HL-60 (cell line): Measurements from ENCODE around the gene SKAP2.

Source experiments
- TF ChIP-seq, protein P1 (sequence below): IDR thresholded peaks from one replicate; pipeline ENCODE4 v1.5.1; 2011; ENCODE audit warnings: low read length, control low read depth, inconsistent platforms; ENCODE audit not compliant: insufficient read depth
- TF ChIP-seq, protein P2 (sequence below): IDR thresholded peaks from 2 replicates; pipeline ENCODE4 v1.6.1; 2012; ENCODE audit warnings: low read depth; ENCODE audit not compliant: insufficient replicate concordance

DNA sequence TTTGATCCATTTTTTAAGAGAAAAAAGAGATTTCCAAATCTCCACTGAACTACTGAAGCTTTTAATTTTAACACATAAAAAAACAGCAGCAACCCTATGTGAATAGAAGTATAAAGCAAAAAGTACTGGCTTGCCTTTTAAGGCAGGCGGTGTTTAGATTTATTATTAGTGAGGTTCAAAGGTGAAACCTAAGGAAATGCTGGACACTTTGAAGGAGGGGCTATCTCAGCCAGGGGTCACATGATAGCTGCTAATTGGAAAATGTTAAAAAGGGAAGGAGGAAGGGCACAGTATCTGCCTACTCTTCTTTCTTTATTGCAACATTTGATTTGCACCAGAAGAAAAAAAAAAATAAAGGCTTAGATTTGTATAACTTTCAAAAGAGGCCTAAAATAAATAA lies 183.8 kb downstream of the SKAP2 start:
- TF ChIP-seq, protein P1, sequence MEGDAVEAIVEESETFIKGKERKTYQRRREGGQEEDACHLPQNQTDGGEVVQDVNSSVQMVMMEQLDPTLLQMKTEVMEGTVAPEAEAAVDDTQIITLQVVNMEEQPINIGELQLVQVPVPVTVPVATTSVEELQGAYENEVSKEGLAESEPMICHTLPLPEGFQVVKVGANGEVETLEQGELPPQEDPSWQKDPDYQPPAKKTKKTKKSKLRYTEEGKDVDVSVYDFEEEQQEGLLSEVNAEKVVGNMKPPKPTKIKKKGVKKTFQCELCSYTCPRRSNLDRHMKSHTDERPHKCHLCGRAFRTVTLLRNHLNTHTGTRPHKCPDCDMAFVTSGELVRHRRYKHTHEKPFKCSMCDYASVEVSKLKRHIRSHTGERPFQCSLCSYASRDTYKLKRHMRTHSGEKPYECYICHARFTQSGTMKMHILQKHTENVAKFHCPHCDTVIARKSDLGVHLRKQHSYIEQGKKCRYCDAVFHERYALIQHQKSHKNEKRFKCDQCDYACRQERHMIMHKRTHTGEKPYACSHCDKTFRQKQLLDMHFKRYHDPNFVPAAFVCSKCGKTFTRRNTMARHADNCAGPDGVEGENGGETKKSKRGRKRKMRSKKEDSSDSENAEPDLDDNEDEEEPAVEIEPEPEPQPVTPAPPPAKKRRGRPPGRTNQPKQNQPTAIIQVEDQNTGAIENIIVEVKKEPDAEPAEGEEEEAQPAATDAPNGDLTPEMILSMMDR, result no peak
- TF ChIP-seq, protein P2, sequence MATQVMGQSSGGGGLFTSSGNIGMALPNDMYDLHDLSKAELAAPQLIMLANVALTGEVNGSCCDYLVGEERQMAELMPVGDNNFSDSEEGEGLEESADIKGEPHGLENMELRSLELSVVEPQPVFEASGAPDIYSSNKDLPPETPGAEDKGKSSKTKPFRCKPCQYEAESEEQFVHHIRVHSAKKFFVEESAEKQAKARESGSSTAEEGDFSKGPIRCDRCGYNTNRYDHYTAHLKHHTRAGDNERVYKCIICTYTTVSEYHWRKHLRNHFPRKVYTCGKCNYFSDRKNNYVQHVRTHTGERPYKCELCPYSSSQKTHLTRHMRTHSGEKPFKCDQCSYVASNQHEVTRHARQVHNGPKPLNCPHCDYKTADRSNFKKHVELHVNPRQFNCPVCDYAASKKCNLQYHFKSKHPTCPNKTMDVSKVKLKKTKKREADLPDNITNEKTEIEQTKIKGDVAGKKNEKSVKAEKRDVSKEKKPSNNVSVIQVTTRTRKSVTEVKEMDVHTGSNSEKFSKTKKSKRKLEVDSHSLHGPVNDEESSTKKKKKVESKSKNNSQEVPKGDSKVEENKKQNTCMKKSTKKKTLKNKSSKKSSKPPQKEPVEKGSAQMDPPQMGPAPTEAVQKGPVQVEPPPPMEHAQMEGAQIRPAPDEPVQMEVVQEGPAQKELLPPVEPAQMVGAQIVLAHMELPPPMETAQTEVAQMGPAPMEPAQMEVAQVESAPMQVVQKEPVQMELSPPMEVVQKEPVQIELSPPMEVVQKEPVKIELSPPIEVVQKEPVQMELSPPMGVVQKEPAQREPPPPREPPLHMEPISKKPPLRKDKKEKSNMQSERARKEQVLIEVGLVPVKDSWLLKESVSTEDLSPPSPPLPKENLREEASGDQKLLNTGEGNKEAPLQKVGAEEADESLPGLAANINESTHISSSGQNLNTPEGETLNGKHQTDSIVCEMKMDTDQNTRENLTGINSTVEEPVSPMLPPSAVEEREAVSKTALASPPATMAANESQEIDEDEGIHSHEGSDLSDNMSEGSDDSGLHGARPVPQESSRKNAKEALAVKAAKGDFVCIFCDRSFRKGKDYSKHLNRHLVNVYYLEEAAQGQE, result no peak
